Bronchial epithelial cell (primary cell): Measurements from ENCODE around the gene DAP3. TPM values are rescaled to one million over a fixed set of nuclear protein-coding genes. Genes with fewer than 3 reads are reported as not detected.
"Not testable (repeated sequence)": the region's sequence is repeated elsewhere in the genome, so short reads cannot be mapped to it uniquely, and the experiment has no call there.

Experiments
- DNase-seq: peaks from one replicate; pipeline ENCODE4 v3.0.0-alpha.2; 2010; ENCODE audit warnings: low read depth
- FAIRE-seq: peaks from 2 replicates; lab custom pipeline; 2011; peaks lifted over from hg19 to GRCh38; lab: Jason Lieb, UNC
- H3K27me3 ChIP-seq: 2 replicates; pipeline ENCODE4 v1.5.1; 2011; ENCODE audit warnings: low read length; ENCODE audit not compliant: control insufficient read depth, insufficient read depth
- H3K36me3 ChIP-seq: 2 replicates; pipeline ENCODE4 v1.5.1; 2011; ENCODE audit warnings: low read length; ENCODE audit not compliant: control insufficient read depth, insufficient read depth
- H3K4me3 ChIP-seq: 2 replicates; pipeline ENCODE4 v1.5.1; 2011; ENCODE audit warnings: mild to moderate bottlenecking, low read depth, low read length, control low read depth
- CTCF ChIP-seq: IDR thresholded peaks from 2 replicates; pipeline ENCODE4 v1.5.1; 2011; ENCODE audit warnings: mild to moderate bottlenecking, moderate library complexity, low read length, control low read depth, inconsistent platforms; ENCODE audit not compliant: insufficient read depth, severe bottlenecking
- total RNA-seq: library from RNA; depleted of rRNA; stranded (reverse); fragments of >200 nt; gene quantifications from 2 replicates; pipeline ENCODE4 v1.2.1, GENCODE V29; 2014

Gene DAP3
- total RNA-seq, 1 donor from 2014 or later: 71.1 TPM

GRCh38 chr1:155678027-155678426 lies 10.9 kb upstream of the DAP3 start:
- Histone ChIP-seq H3K36me3 (peaks cover 9% of the 10 kb centered on the region), H3K4me3 (no peak overlapping the region), H3K27me3 (no peaks in the 10 kb centered on the region)
- FAIRE-seq: no peak
- DNase-seq: peak; percentile 65
- no peak for TF ChIP-seq CTCF

- not testable (repeated sequence) for DNase-seq, H3K4me3 ChIP-seq, H3K27me3 ChIP-seq, H3K36me3 ChIP-seq, FAIRE-seq
Measured at GRCh38 chr1:155678992-155679391, 9.9 kb upstream of the DAP3 start.

GRCh38 chr1:155680531-155680930 lies 8.4 kb upstream of the DAP3 start:
- Histone ChIP-seq H3K4me3 (no peak overlapping the region), H3K27me3 (no peaks in the 10 kb centered on the region), H3K36me3 (peaks cover 3% of the 10 kb centered on the region)
- no peak for TF ChIP-seq CTCF
- DNase-seq (no peak), FAIRE-seq (no peak)

- FAIRE-seq (no peak), DNase-seq (no peak)
- no peak for TF ChIP-seq CTCF
- H3K27me3 ChIP-seq: no peaks in the 10 kb centered on the region
- H3K4me3 ChIP-seq: no peak overlapping the region
- peaks cover 3% of the 10 kb centered on the region for H3K36me3 ChIP-seq
Measured at GRCh38 chr1:155681776-155682175, 7.1 kb upstream of the DAP3 start.

DNA sequence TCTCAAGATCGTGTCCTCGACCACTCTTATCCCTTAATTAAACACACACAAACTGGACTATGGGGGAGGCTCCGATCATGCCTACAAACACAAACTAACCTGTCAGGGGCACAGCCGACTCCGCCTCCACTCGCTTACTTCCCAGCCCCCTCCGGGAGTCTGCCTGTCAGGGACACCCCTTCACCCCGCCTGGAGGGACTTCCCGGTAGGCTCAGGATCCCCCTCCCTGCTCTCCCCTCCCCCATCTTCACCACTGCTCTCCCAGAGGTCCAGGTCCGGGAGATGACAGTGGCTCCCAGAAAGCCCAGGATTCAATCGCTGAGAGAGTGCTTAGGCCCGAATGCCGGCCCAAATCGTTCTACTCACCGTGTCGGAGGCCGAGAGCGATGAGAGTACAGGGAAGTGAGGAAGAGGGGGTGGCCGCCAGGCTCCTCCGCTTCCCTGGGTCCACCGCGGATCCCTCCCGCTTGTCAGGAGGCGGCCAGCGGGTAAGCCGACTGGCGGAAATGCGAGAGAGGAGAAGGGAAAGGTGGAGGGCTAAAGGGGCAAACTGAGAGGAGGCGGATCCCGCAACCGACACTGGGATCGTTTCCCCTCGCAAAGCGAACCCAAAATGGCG lies 1.1 kb upstream of the DAP3 start:
- peak; percentile 18 for DNase-seq
- not testable (repeated sequence) for H3K36me3 ChIP-seq, FAIRE-seq, H3K27me3 ChIP-seq
- H3K4me3 ChIP-seq: peak overlapping the region; percentile 100

DNA sequence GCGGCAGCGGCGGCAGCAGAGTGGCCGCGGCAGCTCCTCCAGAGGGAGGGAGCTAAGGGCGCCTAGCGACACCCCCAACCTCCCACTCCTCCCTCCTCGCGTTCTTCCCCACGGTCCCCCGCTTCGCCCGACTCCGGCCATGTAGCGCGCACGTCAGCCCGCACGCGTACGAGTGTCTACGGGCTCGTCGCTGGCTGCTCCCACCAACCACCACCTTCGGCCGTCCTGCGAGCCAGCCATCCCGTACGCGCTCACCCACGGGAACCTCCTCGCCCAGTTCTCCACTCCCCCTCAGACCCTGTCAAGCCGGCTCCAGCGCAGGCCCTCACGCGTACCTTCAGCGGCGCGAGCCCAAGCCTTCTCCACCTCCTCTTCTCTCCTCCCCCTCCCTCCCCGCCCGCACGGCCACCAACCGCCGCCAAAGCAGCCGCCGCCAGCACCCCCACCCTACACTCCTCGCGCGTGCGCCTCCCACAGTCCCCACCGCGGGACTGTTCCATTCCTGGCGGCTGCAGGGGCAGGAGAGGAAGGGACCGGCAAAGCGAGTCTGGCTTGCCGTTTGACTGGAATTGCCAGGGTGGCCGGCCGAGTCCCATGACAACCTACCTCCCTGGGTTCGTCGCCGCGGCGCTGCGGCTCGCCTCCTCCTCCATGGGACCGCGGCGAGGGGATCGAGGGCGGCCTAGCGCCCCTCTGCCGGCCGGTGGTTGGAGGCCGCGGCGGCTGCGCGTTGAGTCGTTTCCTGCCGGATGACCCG lies 389 bp upstream of the DAP3 start, which contains the start of gene YY1AP1:
YY1AP1 (minus strand) TSS at position 451 of the 757 bp plus-strand sequence. CDS start 8,338 bp downstream, outside the sequence.
- Histone ChIP-seq H3K4me3 (peak within 1 kb of the TSS; percentile 100), H3K27me3 (no peaks in the 10 kb centered on the region), H3K36me3 (peaks cover 8% of the 10 kb centered on the region)
- no peak for TF ChIP-seq CTCF
- peak; percentile 68 for DNase-seq
- FAIRE-seq: no peak
